Mesendoderm (in vitro differentiated cells): ENCODE measurements around the gene SLC35C1.

Source experiments
- DNase-seq: peaks from one replicate; pipeline ENCODE4 v3.0.0; 2013
- H2AK5ac ChIP-seq: 2 replicates; pipeline ENCODE4 v1.6.1; 2013; ENCODE audit warnings: low read length, inconsistent platforms
- H2BK120ac ChIP-seq: 2 replicates; pipeline ENCODE4 v1.6.1; 2013; ENCODE audit warnings: low read depth, mild to moderate bottlenecking, low read length, moderate library complexity, mixed read lengths
- H2BK15ac ChIP-seq: replicated peaks from 2 replicates; pipeline ENCODE4 v1.6.1; 2013; ENCODE audit warnings: low read depth, mild to moderate bottlenecking, moderate library complexity
- H2BK5ac ChIP-seq: 2 replicates; pipeline ENCODE4 v1.6.1; 2013; ENCODE audit warnings: low read length, inconsistent platforms
- H3K18ac ChIP-seq: 2 replicates; pipeline ENCODE4 v1.6.1; 2013; ENCODE audit warnings: mild to moderate bottlenecking, low read length, mixed read lengths
- H3K23ac ChIP-seq: one replicate; pipeline ENCODE4 v1.6.1; 2013; ENCODE audit warnings: low read length
- H3K27ac ChIP-seq: 2 replicates; pipeline ENCODE4 v1.5.1; 2013; ENCODE audit warnings: low read depth, mild to moderate bottlenecking, inconsistent platforms, low read length, moderate library complexity
- H3K27me3 ChIP-seq: 2 replicates; pipeline ENCODE4 v1.6.1; 2013; ENCODE audit warnings: low read length, control low read depth, mild to moderate bottlenecking, inconsistent platforms; ENCODE audit not compliant: insufficient read depth, poor library complexity
- H3K36me3 ChIP-seq: 2 replicates; pipeline ENCODE4 v1.6.1; 2013; ENCODE audit warnings: low read length, inconsistent platforms; ENCODE audit not compliant: control insufficient read depth, insufficient read depth
- H3K4ac ChIP-seq: one replicate; pipeline ENCODE4 v1.6.1; 2013; ENCODE audit warnings: low read depth, mild to moderate bottlenecking, low read length, moderate library complexity
- H3K4me1 ChIP-seq: 2 replicates; pipeline ENCODE4 v1.6.1; 2013; ENCODE audit warnings: low read depth, low read length, inconsistent platforms; ENCODE audit not compliant: control insufficient read depth
- H3K4me2 ChIP-seq: 2 replicates; pipeline ENCODE4 v1.6.1; 2013; ENCODE audit warnings: low read length
- H3K4me3 ChIP-seq: 2 replicates; pipeline ENCODE4 v1.5.1; 2013; ENCODE audit warnings: mild to moderate bottlenecking, low read length
- H3K56ac ChIP-seq: one replicate; pipeline ENCODE4 v1.6.1; 2013; ENCODE audit warnings: low read length
- H3K79me1 ChIP-seq: 2 replicates; pipeline ENCODE4 v1.6.1; 2013; ENCODE audit warnings: low read length, inconsistent platforms
- H3K79me2 ChIP-seq: 2 replicates; pipeline ENCODE4 v1.6.1; 2013; ENCODE audit warnings: mild to moderate bottlenecking, low read length; ENCODE audit not compliant: control insufficient read depth, insufficient read depth
- H3K9ac ChIP-seq: 2 replicates; pipeline ENCODE4 v1.6.1; 2013; ENCODE audit warnings: low read length, inconsistent platforms
- H4K5ac ChIP-seq: one replicate; pipeline ENCODE4 v1.6.1; 2013; ENCODE audit warnings: low read length
- H4K8ac ChIP-seq: one replicate; pipeline ENCODE4 v1.6.1; 2013; ENCODE audit warnings: low read depth, mild to moderate bottlenecking, control low read depth, low read length, moderate library complexity
- WGBS: extraction: QIAGEN DNeasy Blood & Tissue Kit; methylation state at CpG from one replicate; pipeline ENCODE4 v1.1.7; 2013; ENCODE audit warnings: low lambda C conversion rate, missing lambda C conversion rate; ENCODE audit not compliant: insufficient coverage; ENCODE audit errors: extremely low coverage; 5-methylcytosine and 5-hydroxymethylcytosine counted together

Gene SLC35C1

GRCh38 chr11:45843158-45843924, 38.4 kb downstream of the SLC35C1 start:
- no peak overlapping the region for H3K4ac ChIP-seq
- no peak overlapping the region for H2AK5ac ChIP-seq
- no peak overlapping the region for H4K5ac ChIP-seq
- WGBS, result no CpG with 5 or more reads among the region's 22 CpGs
- H4K8ac ChIP-seq, result no peak overlapping the region
- no peaks in the 10 kb centered on the region for H3K79me2 ChIP-seq
- H3K36me3 ChIP-seq, result no peaks in the 10 kb centered on the region
- no peak overlapping the region for H3K27ac ChIP-seq
- no peak overlapping the region for H3K4me2 ChIP-seq
- H3K18ac ChIP-seq, result no peak overlapping the region
- H2BK5ac ChIP-seq, result no peak overlapping the region
- H2BK15ac ChIP-seq, result no peak overlapping the region
- DNase-seq, result peak; percentile 93
- H3K23ac ChIP-seq, result no peak overlapping the region
- no peak overlapping the region for H3K56ac ChIP-seq
- no peak overlapping the region for H3K9ac ChIP-seq
- no peaks in the 10 kb centered on the region for H3K79me1 ChIP-seq
- H2BK120ac ChIP-seq, result no peak overlapping the region
- H3K4me1 ChIP-seq, result no peaks in the 10 kb centered on the region
- no peaks in the 10 kb centered on the region for H3K27me3 ChIP-seq
- no peak overlapping the region for H3K4me3 ChIP-seq

GRCh38 chr11:45844822-45845578, 40.1 kb downstream of the SLC35C1 start:
- no peak overlapping the region for H3K18ac ChIP-seq
- H3K4me3 ChIP-seq, result no peak overlapping the region
- H4K8ac ChIP-seq, result no peak overlapping the region
- H2AK5ac ChIP-seq, result no peak overlapping the region
- H3K9ac ChIP-seq, result no peak overlapping the region
- H2BK15ac ChIP-seq, result no peak overlapping the region
- no peak overlapping the region for H3K56ac ChIP-seq
- no CpG with 5 or more reads among the region's 3 CpGs for WGBS
- no peaks in the 10 kb centered on the region for H3K4me1 ChIP-seq
- DNase-seq, result no peak
- H3K23ac ChIP-seq, result no peak overlapping the region
- no peaks in the 10 kb centered on the region for H3K79me2 ChIP-seq
- no peak overlapping the region for H3K27ac ChIP-seq
- H3K4me2 ChIP-seq, result no peak overlapping the region
- no peak overlapping the region for H3K4ac ChIP-seq
- no peak overlapping the region for H4K5ac ChIP-seq
- no peaks in the 10 kb centered on the region for H3K27me3 ChIP-seq
- H3K79me1 ChIP-seq, result peaks cover 5% of the 10 kb centered on the region
- no peaks in the 10 kb centered on the region for H3K36me3 ChIP-seq
- H2BK5ac ChIP-seq, result no peak overlapping the region
- no peak overlapping the region for H2BK120ac ChIP-seq

GRCh38 chr11:45846174-45846675, 41.3 kb downstream of the SLC35C1 start:
- peaks cover 5% of the 10 kb centered on the region for H3K79me1 ChIP-seq
- H3K27me3 ChIP-seq, result no peaks in the 10 kb centered on the region
- H4K8ac ChIP-seq, result no peak overlapping the region
- H2AK5ac ChIP-seq, result no peak overlapping the region
- H2BK5ac ChIP-seq, result no peak overlapping the region
- H3K56ac ChIP-seq, result no peak overlapping the region
- no peak overlapping the region for H3K4me3 ChIP-seq
- H3K4me2 ChIP-seq, result no peak overlapping the region
- H3K9ac ChIP-seq, result no peak overlapping the region
- no peak overlapping the region for H3K23ac ChIP-seq
- no peaks in the 10 kb centered on the region for H3K4me1 ChIP-seq
- H3K18ac ChIP-seq, result no peak overlapping the region
- H3K27ac ChIP-seq, result no peak overlapping the region
- no peak for DNase-seq
- H4K5ac ChIP-seq, result no peak overlapping the region
- H2BK15ac ChIP-seq, result no peak overlapping the region
- no peak overlapping the region for H3K4ac ChIP-seq
- no peaks in the 10 kb centered on the region for H3K79me2 ChIP-seq
- H3K36me3 ChIP-seq, result no peaks in the 10 kb centered on the region
- no CpG with 5 or more reads among the region's 4 CpGs for WGBS
- no peak overlapping the region for H2BK120ac ChIP-seq

GRCh38 chr11:45846974-45847910, 42.3 kb downstream of the SLC35C1 start, which contains the start of gene CRY2:
Gene CRY2, plus strand, starts transcription at chr11:45847475. Its CDS starts 16 bp downstream, at chr11:45847491.
- H3K79me1 ChIP-seq, result peaks cover 5% of the 10 kb centered on the region
- H3K4me3 ChIP-seq, result peak within 1 kb of the TSS; percentile 90
- no CpG with 5 or more reads among the region's 75 CpGs for WGBS
- H2BK120ac ChIP-seq, result no peak within 1 kb of the TSS
- peak within 1 kb of the TSS; percentile 97 for H3K56ac ChIP-seq
- H3K23ac ChIP-seq, result peak within 1 kb of the TSS; percentile 87
- H3K9ac ChIP-seq, result peak within 1 kb of the TSS; percentile 86
- no peak within 1 kb of the TSS for H2BK15ac ChIP-seq
- no peak within 1 kb of the TSS for H4K5ac ChIP-seq
- no peak within 1 kb of the TSS for H2BK5ac ChIP-seq
- H4K8ac ChIP-seq, result no peak within 1 kb of the TSS
- H3K27ac ChIP-seq, result no peak within 1 kb of the TSS
- H2AK5ac ChIP-seq, result no peak within 1 kb of the TSS
- peak; percentile 99 for DNase-seq
- no peak within 1 kb of the TSS for H3K4ac ChIP-seq
- no peaks in the 10 kb centered on the region for H3K36me3 ChIP-seq
- H3K79me2 ChIP-seq, result no peaks in the 10 kb centered on the region
- no peaks in the 10 kb centered on the region for H3K4me1 ChIP-seq
- H3K27me3 ChIP-seq, result no peaks in the 10 kb centered on the region
- H3K18ac ChIP-seq, result no peak within 1 kb of the TSS
- peak within 1 kb of the TSS; percentile 96 for H3K4me2 ChIP-seq

- H3K79me1 ChIP-seq, result peaks cover 5% of the 10 kb centered on the region
- no peak overlapping the region for H3K4ac ChIP-seq
- H3K4me2 ChIP-seq, result peak overlapping the region; percentile 96
- no peak overlapping the region for H2BK15ac ChIP-seq
- peak; percentile 90 for DNase-seq
- no peaks in the 10 kb centered on the region for H3K36me3 ChIP-seq
- no peak overlapping the region for H3K23ac ChIP-seq
- no peak overlapping the region for H4K8ac ChIP-seq
- H3K18ac ChIP-seq, result no peak overlapping the region
- H3K27me3 ChIP-seq, result no peaks in the 10 kb centered on the region
- H3K27ac ChIP-seq, result no peak overlapping the region
- H2AK5ac ChIP-seq, result no peak overlapping the region
- H2BK120ac ChIP-seq, result no peak overlapping the region
- peak overlapping the region; percentile 90 for H3K4me3 ChIP-seq
- peak overlapping the region; percentile 86 for H3K9ac ChIP-seq
- peak overlapping the region; percentile 97 for H3K56ac ChIP-seq
- no peak overlapping the region for H2BK5ac ChIP-seq
- H4K5ac ChIP-seq, result no peak overlapping the region
- H3K79me2 ChIP-seq, result no peaks in the 10 kb centered on the region
- no CpG with 5 or more reads among the region's 16 CpGs for WGBS
- no peaks in the 10 kb centered on the region for H3K4me1 ChIP-seq
Measured at GRCh38 chr11:45847911-45848316, 43.0 kb downstream of the SLC35C1 start.
